K562 (cell line): ENCODE results near the gene PDE6B. TPM values are rescaled to one million over a fixed set of nuclear protein-coding genes. Genes with fewer than 3 reads are reported as not detected.

Source experiments
- ARID1B ChIP-seq: fragments of 450-650 bp; IDR thresholded peaks from 2 replicates; pipeline ENCODE4 v1.6.1; 2016; ENCODE audit warnings: antibody characterized with exemption, mild to moderate bottlenecking, inconsistent platforms
- ARID3A ChIP-seq: IDR thresholded peaks from 2 replicates; pipeline ENCODE4 v1.6.1; 2012; ENCODE audit warnings: low read depth, low read length, improper control_type of control experiment, borderline replicate concordance
- COPS2 ChIP-seq: fragments of 450-650 bp; conservative IDR thresholded peaks from 2 replicates; pipeline ENCODE4 v1.6.1; 2016; ENCODE audit warnings: mild to moderate bottlenecking, moderate library complexity
- FOXA3 ChIP-seq, 2 experiments: fragments of 450-650 bp in 1 of 2; sonication (generic) in 1 of 2; formaldehyde crosslinking; IDR thresholded peaks in 1 of 2; conservative IDR thresholded peaks in 1 of 2; 2 replicates each; pipeline versions ENCODE4 v1.4.0 to v1.8.0; 2020 to 2022; ENCODE audit warnings: mild to moderate bottlenecking in 2 of 2, missing genetic modification reagents in 1 of 2
- KLF1 ChIP-seq: fragments of 450-650 bp; IDR thresholded peaks from 2 replicates; pipeline ENCODE4 v1.6.1; 2016; ENCODE audit warnings: missing genetic modification characterization, missing compliant biosample characterization
- MCM3 ChIP-seq: fragments of 450-650 bp; IDR thresholded peaks from 2 replicates; pipeline ENCODE4 v1.6.1; 2016
- NBN ChIP-seq: fragments of 450-650 bp; IDR thresholded peaks from 2 replicates; pipeline ENCODE4 v1.6.1; 2016; ENCODE audit warnings: low read depth, mild to moderate bottlenecking
- PPARD ChIP-seq: fragments of 250-450 bp; sonication (Bioruptor Pico); IDR thresholded peaks from 2 replicates; pipeline ENCODE4 v1.8.0; 2022; ENCODE audit warnings: inconsistent platforms, mild to moderate bottlenecking, moderate library complexity
- RNF219 ChIP-seq: fragments of 250-450 bp; sonication (Bioruptor Pico); IDR thresholded peaks from 2 replicates; pipeline ENCODE4 v1.5.0; 2022; ENCODE audit warnings: mild to moderate bottlenecking
- SAFB2 ChIP-seq: fragments of 200-400 bp; formaldehyde crosslinking; IDR thresholded peaks from 2 replicates; pipeline ENCODE4 v1.6.1; 2018; ENCODE audit warnings: borderline replicate concordance, low read length, low read depth, moderate library complexity; ENCODE audit not compliant: severe bottlenecking
- TAF1 ChIP-seq: IDR thresholded peaks from 2 replicates; pipeline ENCODE4 v1.6.1; 2011; ENCODE audit warnings: mild to moderate bottlenecking, low read length, moderate library complexity; ENCODE audit not compliant: insufficient read depth, control insufficient read depth, severe bottlenecking; ENCODE audit errors: extremely low read depth
- TRIM28 ChIP-seq: fragments of 450-650 bp; IDR thresholded peaks from 2 replicates; pipeline ENCODE4 v1.6.1; 2017
- XRCC5 ChIP-seq: fragments of 200-400 bp; formaldehyde crosslinking; IDR thresholded peaks from 2 replicates; pipeline ENCODE4 v1.6.1; 2017; ENCODE audit warnings: low read depth, mild to moderate bottlenecking, low read length
- ZBED1 ChIP-seq: IDR thresholded peaks from 2 replicates; pipeline ENCODE4 v1.6.1; 2014
- ZNF124 ChIP-seq: sonication (generic); formaldehyde crosslinking; IDR thresholded peaks from 2 replicates; pipeline ENCODE4 v1.8.1; 2022; ENCODE audit warnings: missing genetic modification reagents
- ZNF143 ChIP-seq: sonication (generic); formaldehyde crosslinking; IDR thresholded peaks from 2 replicates; pipeline ENCODE4 v1.9.0; 2022; ENCODE audit warnings: mild to moderate bottlenecking, missing genetic modification reagents
- ZNF639 ChIP-seq, 2 experiments: fragments of 200-800 bp in 1 of 2; sonication (Bioruptor generic) in 1 of 2; sonication (generic) in 1 of 2; formaldehyde crosslinking in 1 of 2; IDR thresholded peaks in 1 of 2; conservative IDR thresholded peaks in 1 of 2; 2 replicates each; pipeline versions ENCODE4 v1.5.0 to v1.6.1; 2016 to 2020; ENCODE audit warnings: missing compliant biosample characterization in 1 of 2, missing genetic modification characterization in 1 of 2, missing genetic modification reagents in 1 of 2
- polyA plus RNA-seq, 8 experiments: library from polyadenylated mRNA; depleted of rRNA in 4 of 8; stranded (reverse) in 5 of 8; unstranded in 3 of 8; fragments of >200 nt; fragmentation: Nextera tagmentation in 2 of 8; fragmentation: Illumina TruSeq in 1 of 8; extraction: Ambion mirVana in 2 of 8; extraction: Trizol in 1 of 8; gene quantifications; 2 replicates each; pipeline versions ENCODE4 v1.2.1 to v1.2.3, GENCODE V29; 2011 to 2014; ENCODE audit warnings: inconsistent platforms in 1 of 8, missing spikeins in 1 of 8
- total RNA-seq, 7 experiments: library from RNA; depleted of rRNA in 6 of 7; stranded (reverse); fragments of >200 nt in 6 of 7; fragmentation: Illumina TruSeq in 2 of 7; extraction: Trizol in 2 of 7; gene quantifications; 2 replicates each; pipeline versions ENCODE4 v1.2.1 to v1.2.3, GENCODE V29; 2011 to 2021; ENCODE audit warnings: low replicate concordance in 1 of 7

PDE6B gene
- total and polyA plus RNA-seq, 9 of the 15 experiments (the other 6 are each of a cell fraction or from before 2014, with no cell fraction given), result 0.04 TPM; not detected in 8

GRCh38 chr4:674172-675035, 49.0 kb downstream of the PDE6B start, which contains the start of the genes ATP5ME and MYL5 (continued):
- peak; percentile 86; the same call in 1 of the 2 replicates for TF ChIP-seq NBN
- no peak for TF ChIP-seq MCM3
- peak; percentile 94 for TF ChIP-seq TAF1
- TF ChIP-seq RNF219 (CRISPR knock-in tag), result no peak
- TF ChIP-seq FOXA3 (CRISPR knock-in tag; conservative IDR thresholded peaks at IDR 0.05 in 1 of 2, IDR thresholded peaks at IDR 0.05 in 1 of 2), result no peak
- no peak for TF ChIP-seq SAFB2
- no peak; the same call in 1 of the 2 replicates for TF ChIP-seq ARID1B
- TF ChIP-seq ZBED1, result peak; percentile 83; the same call in 1 of the 2 replicates
- TF ChIP-seq XRCC5, result peak; percentile 76; the same call in 1 of the 2 replicates
- TF ChIP-seq ARID3A, result no peak
- TF ChIP-seq COPS2, result no peak
- TF ChIP-seq ZNF124 (CRISPR knock-in tag), result no peak
- no peak for TF ChIP-seq TRIM28
- TF ChIP-seq KLF1 (tag), result no peak
- TF ChIP-seq ZNF143 (CRISPR knock-in tag), result no peak
- TF ChIP-seq ZNF639 (CRISPR knock-in tag; conservative IDR thresholded peaks at IDR 0.05 in 1 of 2, IDR thresholded peaks at IDR 0.05 in 1 of 2), result peak in 1 of 2 experiments; percentile 71; a peak in 1 of 4 replicates
- TF ChIP-seq PPARD (CRISPR knock-in tag), result no peak
